ENCODE measurements around the gene DUSP2.

DNA sequence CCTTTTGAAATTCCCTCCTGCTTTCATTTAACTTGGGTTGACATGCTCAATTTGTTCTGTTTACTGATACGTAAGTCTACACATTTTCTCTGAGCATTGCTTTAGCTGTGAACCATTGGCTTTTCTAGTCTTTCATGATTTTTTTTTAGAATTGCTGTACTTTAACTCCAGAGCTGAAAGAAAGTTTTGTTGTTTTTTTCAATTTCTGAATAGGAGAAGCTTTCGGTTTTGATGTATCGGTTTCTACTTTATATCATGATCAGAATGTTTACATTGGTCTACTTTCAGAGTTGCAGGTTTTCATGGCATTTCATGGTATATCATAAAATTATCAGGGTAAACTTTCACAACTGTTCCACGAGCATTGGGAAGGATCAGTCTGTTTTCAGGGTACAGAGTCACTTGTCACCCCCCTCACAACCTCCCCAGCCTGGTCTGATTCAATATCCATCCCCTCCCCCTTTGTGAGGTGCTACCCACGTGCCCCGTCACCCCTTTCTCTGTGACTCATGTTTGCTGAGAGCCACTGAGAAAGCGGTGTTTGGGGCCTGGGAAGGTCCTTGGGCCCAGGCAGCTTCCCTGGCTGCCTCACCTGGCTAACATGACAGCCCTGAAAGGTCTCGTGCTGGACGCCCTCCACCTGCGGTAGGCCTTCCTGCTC lies 14.0 kb downstream of the DUSP2 start:
- TF ChIP-seq MCM2 (IDR thresholded peaks at IDR 0.05; ENCODE audit: low read depth): no peak
- TF ChIP-seq CEBPG (CRISPR knock-in tag; IDR thresholded peaks at IDR 0.05): no peak
- no peak for TF ChIP-seq CEBPG (tag; conservative IDR thresholded peaks at IDR 0.05 in 1 of 2, IDR thresholded peaks at IDR 0.05 in 1 of 2)
- TF ChIP-seq, protein P1, sequence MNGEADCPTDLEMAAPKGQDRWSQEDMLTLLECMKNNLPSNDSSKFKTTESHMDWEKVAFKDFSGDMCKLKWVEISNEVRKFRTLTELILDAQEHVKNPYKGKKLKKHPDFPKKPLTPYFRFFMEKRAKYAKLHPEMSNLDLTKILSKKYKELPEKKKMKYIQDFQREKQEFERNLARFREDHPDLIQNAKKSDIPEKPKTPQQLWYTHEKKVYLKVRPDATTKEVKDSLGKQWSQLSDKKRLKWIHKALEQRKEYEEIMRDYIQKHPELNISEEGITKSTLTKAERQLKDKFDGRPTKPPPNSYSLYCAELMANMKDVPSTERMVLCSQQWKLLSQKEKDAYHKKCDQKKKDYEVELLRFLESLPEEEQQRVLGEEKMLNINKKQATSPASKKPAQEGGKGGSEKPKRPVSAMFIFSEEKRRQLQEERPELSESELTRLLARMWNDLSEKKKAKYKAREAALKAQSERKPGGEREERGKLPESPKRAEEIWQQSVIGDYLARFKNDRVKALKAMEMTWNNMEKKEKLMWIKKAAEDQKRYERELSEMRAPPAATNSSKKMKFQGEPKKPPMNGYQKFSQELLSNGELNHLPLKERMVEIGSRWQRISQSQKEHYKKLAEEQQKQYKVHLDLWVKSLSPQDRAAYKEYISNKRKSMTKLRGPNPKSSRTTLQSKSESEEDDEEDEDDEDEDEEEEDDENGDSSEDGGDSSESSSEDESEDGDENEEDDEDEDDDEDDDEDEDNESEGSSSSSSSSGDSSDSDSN (IDR thresholded peaks at IDR 0.05; ENCODE audit: borderline replicate concordance in 1 of 2, low read depth in 2 of 2, low read length in 2 of 2): no peak
- no peak for TF ChIP-seq CREBBP (IDR thresholded peaks at IDR 0.05; ENCODE audit: low read depth, low read length)
- no peak for TF ChIP-seq SLC30A9 (CRISPR knock-in tag; IDR thresholded peaks at IDR 0.05)
- TF ChIP-seq, protein P2, sequence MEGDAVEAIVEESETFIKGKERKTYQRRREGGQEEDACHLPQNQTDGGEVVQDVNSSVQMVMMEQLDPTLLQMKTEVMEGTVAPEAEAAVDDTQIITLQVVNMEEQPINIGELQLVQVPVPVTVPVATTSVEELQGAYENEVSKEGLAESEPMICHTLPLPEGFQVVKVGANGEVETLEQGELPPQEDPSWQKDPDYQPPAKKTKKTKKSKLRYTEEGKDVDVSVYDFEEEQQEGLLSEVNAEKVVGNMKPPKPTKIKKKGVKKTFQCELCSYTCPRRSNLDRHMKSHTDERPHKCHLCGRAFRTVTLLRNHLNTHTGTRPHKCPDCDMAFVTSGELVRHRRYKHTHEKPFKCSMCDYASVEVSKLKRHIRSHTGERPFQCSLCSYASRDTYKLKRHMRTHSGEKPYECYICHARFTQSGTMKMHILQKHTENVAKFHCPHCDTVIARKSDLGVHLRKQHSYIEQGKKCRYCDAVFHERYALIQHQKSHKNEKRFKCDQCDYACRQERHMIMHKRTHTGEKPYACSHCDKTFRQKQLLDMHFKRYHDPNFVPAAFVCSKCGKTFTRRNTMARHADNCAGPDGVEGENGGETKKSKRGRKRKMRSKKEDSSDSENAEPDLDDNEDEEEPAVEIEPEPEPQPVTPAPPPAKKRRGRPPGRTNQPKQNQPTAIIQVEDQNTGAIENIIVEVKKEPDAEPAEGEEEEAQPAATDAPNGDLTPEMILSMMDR (IDR thresholded peaks at IDR 0.05 in 2 of 3, conservative IDR thresholded peaks at IDR 0.05 in 1 of 3; ENCODE audit: insufficient read depth in 2 of 3, low read depth in 1 of 3, low read length in 3 of 3): no peak
- TF ChIP-seq, protein P3, sequence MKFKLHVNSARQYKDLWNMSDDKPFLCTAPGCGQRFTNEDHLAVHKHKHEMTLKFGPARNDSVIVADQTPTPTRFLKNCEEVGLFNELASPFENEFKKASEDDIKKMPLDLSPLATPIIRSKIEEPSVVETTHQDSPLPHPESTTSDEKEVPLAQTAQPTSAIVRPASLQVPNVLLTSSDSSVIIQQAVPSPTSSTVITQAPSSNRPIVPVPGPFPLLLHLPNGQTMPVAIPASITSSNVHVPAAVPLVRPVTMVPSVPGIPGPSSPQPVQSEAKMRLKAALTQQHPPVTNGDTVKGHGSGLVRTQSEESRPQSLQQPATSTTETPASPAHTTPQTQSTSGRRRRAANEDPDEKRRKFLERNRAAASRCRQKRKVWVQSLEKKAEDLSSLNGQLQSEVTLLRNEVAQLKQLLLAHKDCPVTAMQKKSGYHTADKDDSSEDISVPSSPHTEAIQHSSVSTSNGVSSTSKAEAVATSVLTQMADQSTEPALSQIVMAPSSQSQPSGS (CRISPR knock-in tag; IDR thresholded peaks at IDR 0.05): no peak
- TF ChIP-seq RFX5 (IDR thresholded peaks at IDR 0.05; ENCODE audit: low read depth, low read length): no peak
- TF ChIP-seq, protein P4, sequence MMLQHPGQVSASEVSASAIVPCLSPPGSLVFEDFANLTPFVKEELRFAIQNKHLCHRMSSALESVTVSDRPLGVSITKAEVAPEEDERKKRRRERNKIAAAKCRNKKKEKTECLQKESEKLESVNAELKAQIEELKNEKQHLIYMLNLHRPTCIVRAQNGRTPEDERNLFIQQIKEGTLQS (IDR thresholded peaks at IDR 0.05): no peak
- TF ChIP-seq, protein P4 (CRISPR knock-in tag; conservative IDR thresholded peaks at IDR 0.05): no peak
- no peak for TF ChIP-seq SRF (CRISPR knock-in tag; IDR thresholded peaks at IDR 0.05)
- no peak for TF ChIP-seq TEAD1 (CRISPR knock-in tag; IDR thresholded peaks at IDR 0.05)
- TF ChIP-seq, protein P5, sequence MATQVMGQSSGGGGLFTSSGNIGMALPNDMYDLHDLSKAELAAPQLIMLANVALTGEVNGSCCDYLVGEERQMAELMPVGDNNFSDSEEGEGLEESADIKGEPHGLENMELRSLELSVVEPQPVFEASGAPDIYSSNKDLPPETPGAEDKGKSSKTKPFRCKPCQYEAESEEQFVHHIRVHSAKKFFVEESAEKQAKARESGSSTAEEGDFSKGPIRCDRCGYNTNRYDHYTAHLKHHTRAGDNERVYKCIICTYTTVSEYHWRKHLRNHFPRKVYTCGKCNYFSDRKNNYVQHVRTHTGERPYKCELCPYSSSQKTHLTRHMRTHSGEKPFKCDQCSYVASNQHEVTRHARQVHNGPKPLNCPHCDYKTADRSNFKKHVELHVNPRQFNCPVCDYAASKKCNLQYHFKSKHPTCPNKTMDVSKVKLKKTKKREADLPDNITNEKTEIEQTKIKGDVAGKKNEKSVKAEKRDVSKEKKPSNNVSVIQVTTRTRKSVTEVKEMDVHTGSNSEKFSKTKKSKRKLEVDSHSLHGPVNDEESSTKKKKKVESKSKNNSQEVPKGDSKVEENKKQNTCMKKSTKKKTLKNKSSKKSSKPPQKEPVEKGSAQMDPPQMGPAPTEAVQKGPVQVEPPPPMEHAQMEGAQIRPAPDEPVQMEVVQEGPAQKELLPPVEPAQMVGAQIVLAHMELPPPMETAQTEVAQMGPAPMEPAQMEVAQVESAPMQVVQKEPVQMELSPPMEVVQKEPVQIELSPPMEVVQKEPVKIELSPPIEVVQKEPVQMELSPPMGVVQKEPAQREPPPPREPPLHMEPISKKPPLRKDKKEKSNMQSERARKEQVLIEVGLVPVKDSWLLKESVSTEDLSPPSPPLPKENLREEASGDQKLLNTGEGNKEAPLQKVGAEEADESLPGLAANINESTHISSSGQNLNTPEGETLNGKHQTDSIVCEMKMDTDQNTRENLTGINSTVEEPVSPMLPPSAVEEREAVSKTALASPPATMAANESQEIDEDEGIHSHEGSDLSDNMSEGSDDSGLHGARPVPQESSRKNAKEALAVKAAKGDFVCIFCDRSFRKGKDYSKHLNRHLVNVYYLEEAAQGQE (IDR thresholded peaks at IDR 0.05; ENCODE audit: borderline replicate concordance): no peak
- TF ChIP-seq, protein P5 (CRISPR knock-in tag; IDR thresholded peaks at IDR 0.05; ENCODE audit: low read depth): no peak
- TF ChIP-seq, protein P6, sequence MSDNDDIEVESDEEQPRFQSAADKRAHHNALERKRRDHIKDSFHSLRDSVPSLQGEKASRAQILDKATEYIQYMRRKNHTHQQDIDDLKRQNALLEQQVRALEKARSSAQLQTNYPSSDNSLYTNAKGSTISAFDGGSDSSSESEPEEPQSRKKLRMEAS (CRISPR knock-in tag; IDR thresholded peaks at IDR 0.05): no peak

All from K562 (cell line).